Ascending aorta (tissue), 2 donors: ENCODE measurements around the gene NME7. TPM values are rescaled to one million over a fixed set of nuclear protein-coding genes. Genes with fewer than 3 reads are reported as not detected.
A peak's percentile ranks its signal among the peaks of the same experiment; 100 is the strongest.

Experiments
- DNase-seq, 2 donors: peaks; one replicate each; pipeline ENCODE4 v3.0.0-alpha.2; 2019; ENCODE audit warnings: low spot score in 2 of 2
- H3K27ac ChIP-seq, 2 donors: fragments of 200-600 bp; sonication (generic); one replicate each; pipeline ENCODE4 v1.5.1; 2016 to 2017; ENCODE audit warnings: mild to moderate bottlenecking in 1 of 2
- H3K27me3 ChIP-seq: fragments of 200-600 bp; sonication (generic); one replicate; pipeline ENCODE4 v1.5.1; 2017
- H3K36me3 ChIP-seq, 2 donors: fragments of 200-600 bp; sonication (generic); one replicate each; pipeline ENCODE4 v1.5.1; 2016
- H3K4me1 ChIP-seq, 2 donors: fragments of 200-600 bp; sonication (generic); one replicate each; pipeline ENCODE4 v1.5.1; 2016 to 2017; ENCODE audit warnings: mild to moderate bottlenecking in 1 of 2
- H3K4me3 ChIP-seq, 2 donors: fragments of 200-600 bp; sonication (generic); one replicate each; pipeline ENCODE4 v1.5.1; 2016 to 2017; ENCODE audit warnings: mild to moderate bottlenecking in 1 of 2
- H3K9me3 ChIP-seq, 2 donors: fragments of 200-600 bp; sonication (generic); one replicate each; pipeline ENCODE4 v1.5.1; 2016
- CTCF ChIP-seq, 3 experiments: fragments of 200-600 bp in 2 of 3; fragments of 450-650 bp in 1 of 3; sonication (generic) in 2 of 3; IDR thresholded peaks; one replicate each; pipeline ENCODE4 v1.5.1; 2016 to 2019; ENCODE audit warnings: antibody characterized with exemption in 3 of 3, mild to moderate bottlenecking in 1 of 3, moderate library complexity in 1 of 3
- intact Hi-C: fragments of 100-400 bp; cut with DNase I; formaldehyde crosslinking; loops from one replicate; pipeline ENCODE4 v1.15.1; 2023
- total RNA-seq: library from RNA; depleted of rRNA; stranded (reverse); fragments of >200 nt; gene quantifications from one replicate; pipeline ENCODE4 v1.1.0, GENCODE V29; 2016

NME7 gene
- total RNA-seq, 1 donor from 2014 or later = 4.9 TPM

DNA sequence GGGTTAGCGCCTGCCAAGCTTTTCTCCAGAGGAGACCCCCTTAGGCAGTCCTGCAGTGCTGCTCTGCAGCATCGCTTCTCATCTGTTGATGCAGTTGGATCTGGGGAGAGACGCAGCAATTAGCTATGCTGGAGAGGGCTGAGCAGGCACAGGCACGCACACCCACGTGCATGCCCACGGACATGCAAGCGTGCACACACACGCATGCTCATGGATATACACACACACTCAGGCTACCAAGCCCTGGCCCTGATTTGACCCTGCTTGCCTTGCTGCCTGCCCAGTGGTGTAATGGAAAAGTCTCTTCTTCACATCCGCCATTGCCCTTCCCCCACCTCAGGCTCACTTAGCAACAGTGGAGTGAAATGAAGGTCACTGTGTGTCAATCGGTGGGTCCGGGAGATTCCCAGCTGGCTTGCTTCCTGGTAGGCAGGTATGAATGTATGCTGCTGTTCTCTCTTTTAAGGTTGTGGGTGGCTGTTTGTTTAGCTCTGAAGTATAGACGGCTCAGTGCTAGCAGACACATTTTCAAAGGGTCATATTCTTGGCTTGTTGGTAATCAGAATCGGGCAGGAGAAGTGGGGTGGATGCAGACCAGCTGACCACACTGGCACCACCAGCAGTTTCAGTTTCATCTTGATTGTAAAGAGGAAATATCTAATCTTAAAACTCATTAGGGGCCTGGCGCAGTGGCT lies 251.6 kb downstream of the NME7 start:
- DNase-seq = no peak
- no peak for TF ChIP-seq CTCF (IDR thresholded peaks at IDR 0.05)
- no peaks in the 10 kb centered on the region for H3K27me3 ChIP-seq
- H3K4me1 ChIP-seq = peaks cover 0 to 4% of the 10 kb centered on the region in 2 donors
- H3K4me3 ChIP-seq = no peak overlapping the region
- peaks cover 4% of the 10 kb centered on the region in 2 donors for H3K36me3 ChIP-seq
- no peaks in the 10 kb centered on the region for H3K9me3 ChIP-seq
- intact Hi-C loops = no loop called here
- no peak overlapping the region for H3K27ac ChIP-seq

- no peak for TF ChIP-seq CTCF (IDR thresholded peaks at IDR 0.05)
- Histone ChIP-seq H3K9me3 (no peaks in the 10 kb centered on the region), H3K36me3 (peaks cover 4% of the 10 kb centered on the region in 2 donors), H3K4me3 (no peak overlapping the region), H3K27me3 (no peaks in the 10 kb centered on the region), H3K4me1 (peaks cover 0 to 10% of the 10 kb centered on the region in 2 donors), H3K27ac (peak overlapping the region in 1 of 2 donors; percentile 22)
- intact Hi-C loops = no loop called here
- DNase-seq = no peak
Observed at GRCh38 chr1:169113613-169114119, 253.9 kb downstream of the NME7 start.

DNA sequence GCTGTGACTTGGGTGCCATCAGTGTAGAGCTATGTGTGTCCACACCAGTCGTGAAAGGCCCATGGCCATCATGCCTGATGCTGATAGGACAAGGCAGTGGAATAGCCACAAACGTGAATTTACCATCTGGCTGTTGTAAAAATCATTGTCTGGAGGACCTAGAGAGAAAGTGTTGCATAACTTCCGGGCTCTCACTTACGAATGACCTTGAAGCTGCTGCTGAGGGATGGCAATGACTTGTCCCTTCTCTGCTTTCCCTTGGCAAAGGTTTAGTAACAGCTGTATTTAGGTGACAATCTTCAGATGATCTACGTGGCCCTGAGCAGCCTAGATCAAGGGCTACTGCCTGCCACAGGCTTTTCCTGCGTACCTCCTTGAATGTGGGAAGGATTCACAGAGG lies 255.4 kb downstream of the NME7 start:
- peaks cover 4% of the 10 kb centered on the region in 2 donors for H3K36me3 ChIP-seq
- DNase-seq = no peak
- TF ChIP-seq CTCF (IDR thresholded peaks at IDR 0.05) = no peak
- H3K9me3 ChIP-seq = no peaks in the 10 kb centered on the region
- H3K4me3 ChIP-seq = no peak overlapping the region
- no peak overlapping the region for H3K27ac ChIP-seq
- intact Hi-C loops = no loop called here
- no peaks in the 10 kb centered on the region for H3K27me3 ChIP-seq
- H3K4me1 ChIP-seq = peaks cover 0 to 10% of the 10 kb centered on the region in 2 donors

- DNase-seq = no peak
- peaks cover 2 to 10% of the 10 kb centered on the region in 2 donors for H3K4me1 ChIP-seq
- no peak overlapping the region for H3K27ac ChIP-seq
- H3K4me3 ChIP-seq = no peak overlapping the region
- no peaks in the 10 kb centered on the region for H3K9me3 ChIP-seq
- no peaks in the 10 kb centered on the region for H3K27me3 ChIP-seq
- intact Hi-C loops = no loop called here
- no peak for TF ChIP-seq CTCF (IDR thresholded peaks at IDR 0.05)
- peaks cover 4% of the 10 kb centered on the region in 2 donors for H3K36me3 ChIP-seq
Observed at GRCh38 chr1:169111472-169111871, 256.1 kb downstream of the NME7 start.

GRCh38 chr1:169110689-169111447 lies 256.7 kb downstream of the NME7 start:
- Histone ChIP-seq H3K36me3 (peaks cover 4% of the 10 kb centered on the region in 2 donors), H3K4me3 (peak overlapping the region in 1 of 2 donors; percentile 14), H3K4me1 (peaks cover 2 to 10% of the 10 kb centered on the region in 2 donors), H3K9me3 (no peaks in the 10 kb centered on the region), H3K27ac (no peak overlapping the region), H3K27me3 (no peaks in the 10 kb centered on the region)
- TF ChIP-seq CTCF (IDR thresholded peaks at IDR 0.05) = no peak
- intact Hi-C loops = no loop called here
- DNase-seq = no peak
